HG03103 (cell line): ENCODE results near the gene ZNF516.

Experiments used
- ATAC-seq: cut with Tn5 transposase; IDR thresholded peaks from one replicate; pipeline ENCODE4 v1.9.1; 2021; ENCODE audit warnings: low read depth; ENCODE audit not compliant: unreplicated experiment

ZNF516 gene

GRCh38 chr18:76443519-76444445, 51.3 kb downstream of the ZNF516 start:
- ATAC-seq: no peak

- no peak for ATAC-seq
These were observed 52.5 kb downstream of the ZNF516 start for GRCh38 chr18:76442413-76443171.

GRCh38 chr18:76441668-76442412, 53.2 kb downstream of the ZNF516 start:
- no peak for ATAC-seq

DNA sequence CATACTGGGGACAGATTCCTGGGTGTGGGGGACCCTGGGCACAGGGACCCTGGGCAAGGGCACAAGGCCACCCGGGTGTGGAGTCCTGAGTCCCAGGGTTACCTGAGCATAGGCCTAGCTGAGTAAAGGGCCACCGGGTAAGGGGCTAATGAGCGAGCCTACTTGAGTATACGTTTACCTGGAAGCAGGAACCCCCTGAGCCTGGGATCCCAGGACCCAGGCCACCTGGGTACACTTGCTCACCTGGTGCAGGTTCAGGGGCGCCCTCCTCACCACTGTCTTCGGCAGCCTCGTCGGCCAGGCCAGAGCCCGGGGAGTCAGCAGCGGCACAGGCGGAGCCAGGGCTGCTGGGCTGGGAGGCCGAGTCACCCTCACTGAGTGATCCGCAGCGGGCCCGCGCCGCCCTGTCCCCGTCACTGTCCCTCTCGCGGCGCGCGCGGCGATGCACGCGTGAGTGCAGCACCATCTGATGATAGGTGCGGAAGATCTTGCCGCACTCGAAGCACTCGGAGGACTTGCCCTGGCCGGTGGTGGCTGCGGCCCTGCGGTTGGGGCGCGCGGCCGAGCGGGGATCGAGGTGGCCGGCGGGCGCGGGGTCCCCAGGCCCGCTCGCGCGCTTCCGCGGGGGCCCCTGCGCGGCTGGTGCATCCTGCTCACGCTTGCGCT, 53.9 kb downstream of the ZNF516 start:
- ATAC-seq: no peak

DNA sequence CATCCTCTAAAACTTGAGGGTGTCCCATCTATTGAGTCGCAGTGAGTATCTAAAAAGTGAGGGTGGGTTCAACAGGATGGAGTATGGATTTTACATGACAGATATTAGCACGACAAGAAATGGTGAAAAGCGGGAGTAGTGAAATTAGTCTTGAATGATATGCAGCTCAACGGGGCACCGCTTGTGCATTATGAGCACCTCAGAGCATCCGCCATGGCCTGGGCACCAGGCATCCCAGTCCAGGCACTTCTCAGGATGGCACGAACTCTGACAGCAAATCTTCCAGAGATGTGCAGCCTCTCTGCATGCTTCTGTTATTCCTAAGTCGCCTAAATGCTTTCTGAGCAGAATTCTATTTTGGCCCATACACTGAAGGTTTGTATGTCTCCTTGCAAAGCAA, 57.1 kb downstream of the ZNF516 start:
- no peak for ATAC-seq

DNA sequence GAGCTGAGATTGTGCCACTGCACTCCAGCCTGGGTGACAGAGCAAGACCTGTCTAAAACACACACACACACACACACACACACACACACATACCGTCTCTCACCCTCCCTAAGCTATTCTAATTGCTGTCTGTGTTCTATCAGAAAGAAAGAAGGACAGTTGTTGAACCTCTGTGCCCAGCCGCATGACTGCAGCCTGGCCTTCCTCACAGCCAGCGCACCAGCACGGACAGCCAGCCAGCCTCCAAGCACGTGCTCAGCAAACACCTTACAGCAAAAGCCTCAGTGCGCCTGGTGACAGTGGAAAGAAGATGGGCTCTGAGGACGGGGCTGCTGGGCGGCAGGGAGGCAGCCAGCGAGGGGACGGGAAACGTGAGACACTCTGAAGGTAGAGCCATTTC, 58.0 kb downstream of the ZNF516 start:
- ATAC-seq: no peak

GRCh38 chr18:76436342-76436741, 58.7 kb downstream of the ZNF516 start:
- ATAC-seq: no peak

DNA sequence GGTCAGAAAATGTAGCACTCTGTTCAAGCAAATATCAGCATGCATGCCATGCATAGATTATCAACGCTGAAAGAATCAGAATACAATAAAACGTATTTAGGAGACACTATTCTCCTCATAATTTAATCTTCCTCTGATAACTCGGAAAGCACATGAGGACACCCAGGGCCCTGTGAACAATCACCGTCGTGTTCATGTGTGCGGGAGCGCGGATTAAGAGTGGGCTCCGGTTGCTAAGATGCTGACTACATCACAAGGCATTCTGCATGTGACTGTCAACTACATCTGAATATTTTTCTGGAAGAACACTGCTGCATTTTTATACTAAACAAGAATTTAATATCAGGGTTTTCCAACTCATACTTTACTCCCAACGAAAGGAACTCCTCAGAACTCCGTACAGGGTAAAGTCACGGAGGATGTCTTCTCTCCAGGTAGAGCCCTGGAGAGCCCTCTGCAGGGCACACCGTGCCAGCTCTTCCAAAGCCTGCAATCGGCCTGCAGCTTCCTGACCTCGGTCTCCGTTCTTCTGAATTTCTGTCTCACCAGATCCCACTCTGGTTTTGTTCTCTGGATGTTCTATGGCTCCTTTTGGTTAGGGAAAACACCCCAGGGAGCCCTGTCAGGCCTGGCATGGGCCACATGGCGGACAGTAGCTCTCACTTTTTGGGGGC, 59.6 kb downstream of the ZNF516 start:
- ATAC-seq: no peak

GRCh38 chr18:76434452-76434851, 60.6 kb downstream of the ZNF516 start:
- no peak for ATAC-seq

DNA sequence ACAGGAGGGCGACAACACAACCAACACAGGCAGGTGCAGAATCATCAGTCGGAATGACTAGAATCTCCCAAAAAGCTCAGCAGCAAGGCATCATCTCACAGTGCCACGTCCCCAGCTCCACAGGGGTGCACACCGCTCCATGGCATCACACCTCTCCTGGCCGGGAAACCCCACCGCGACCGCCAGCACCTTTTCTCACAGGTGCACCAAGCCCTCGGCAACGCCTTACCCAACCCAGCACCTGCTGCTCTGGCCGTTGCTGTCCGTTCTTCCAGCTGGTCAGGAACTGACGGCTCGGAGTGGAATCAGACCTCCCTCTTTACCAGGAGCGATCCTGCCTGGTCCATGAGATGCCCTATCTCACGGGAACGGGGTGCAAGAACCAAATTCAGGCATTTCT, 61.3 kb downstream of the ZNF516 start:
- ATAC-seq: no peak

DNA sequence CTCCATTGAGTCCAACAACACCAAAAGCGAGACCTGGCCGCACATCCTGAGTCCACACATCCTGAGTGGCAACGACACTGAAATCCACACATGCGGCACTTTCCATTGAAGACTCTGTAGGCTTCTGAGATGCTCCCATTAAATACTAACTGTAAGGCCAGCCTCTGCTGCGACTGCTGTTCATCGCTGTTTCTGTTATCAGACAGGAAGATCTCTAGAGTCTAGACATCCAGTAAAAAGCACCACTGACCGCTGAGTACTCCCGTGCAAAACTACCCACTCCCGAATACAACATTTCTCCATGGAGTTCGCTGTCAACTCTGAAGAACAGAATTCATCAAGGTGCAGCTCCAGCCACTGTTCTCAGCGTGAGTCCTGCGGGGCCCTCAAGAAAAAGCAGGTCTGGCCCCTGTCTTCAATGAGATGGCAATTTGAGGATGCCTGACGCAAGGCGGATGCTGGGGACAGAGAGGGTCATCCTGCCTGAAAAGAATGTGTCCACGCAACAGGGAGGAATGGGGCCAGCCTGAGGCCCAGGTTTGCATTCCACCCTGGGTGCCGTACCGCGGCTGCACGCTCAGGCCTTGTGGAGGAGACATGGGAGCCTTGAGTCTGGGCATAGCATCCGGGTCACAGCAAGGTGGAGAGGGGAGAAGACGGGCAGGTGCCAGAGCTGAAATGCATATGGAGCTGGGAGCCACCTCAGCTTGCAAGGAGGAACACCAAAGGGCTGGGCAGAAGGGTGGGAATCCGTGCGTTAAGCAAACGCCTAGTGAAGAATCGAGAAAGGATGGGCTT, 61.9 kb downstream of the ZNF516 start:
- ATAC-seq: no peak

- no peak for ATAC-seq
These were observed 62.7 kb downstream of the ZNF516 start for GRCh38 chr18:76432274-76432755.

DNA sequence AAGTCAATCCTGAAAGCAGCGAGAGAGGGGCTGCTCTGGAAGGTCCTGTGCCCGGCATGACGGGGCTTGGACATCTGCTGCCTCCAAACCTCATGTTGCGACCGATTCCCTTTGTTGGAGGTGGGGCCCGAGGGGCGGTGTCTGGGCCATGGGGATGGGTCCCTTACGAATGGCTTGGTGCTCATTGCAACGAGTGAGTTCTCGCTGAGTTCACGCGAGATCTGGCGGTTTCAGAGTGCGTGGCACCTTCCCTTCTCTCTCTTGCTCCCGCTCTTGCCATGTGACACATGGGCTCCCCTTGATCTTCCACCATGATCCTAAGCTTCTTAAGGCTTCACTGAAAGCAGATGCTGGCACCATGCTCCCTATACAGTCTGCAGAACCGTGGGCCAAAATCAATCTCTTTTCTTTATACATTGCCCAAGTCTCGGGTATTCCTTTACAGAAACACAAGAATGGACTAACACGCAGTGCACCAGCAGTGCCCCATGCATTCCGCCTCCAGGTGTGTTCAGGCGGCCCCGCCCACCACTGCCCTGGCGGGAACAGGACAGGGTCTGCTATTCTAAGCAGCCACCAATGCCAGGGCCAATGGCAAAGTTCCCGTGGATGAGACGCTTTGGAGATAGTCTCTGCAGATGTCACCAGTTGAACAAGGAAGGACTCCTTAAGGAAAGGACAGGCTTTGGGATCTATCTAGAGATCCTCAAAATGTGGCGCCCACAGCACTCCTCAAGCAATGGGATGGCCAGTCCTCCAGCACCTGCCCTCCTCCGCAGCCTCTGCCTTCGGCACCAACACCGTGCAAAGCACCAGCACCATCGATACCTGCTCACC, 63.4 kb downstream of the ZNF516 start:
- ATAC-seq: no peak

DNA sequence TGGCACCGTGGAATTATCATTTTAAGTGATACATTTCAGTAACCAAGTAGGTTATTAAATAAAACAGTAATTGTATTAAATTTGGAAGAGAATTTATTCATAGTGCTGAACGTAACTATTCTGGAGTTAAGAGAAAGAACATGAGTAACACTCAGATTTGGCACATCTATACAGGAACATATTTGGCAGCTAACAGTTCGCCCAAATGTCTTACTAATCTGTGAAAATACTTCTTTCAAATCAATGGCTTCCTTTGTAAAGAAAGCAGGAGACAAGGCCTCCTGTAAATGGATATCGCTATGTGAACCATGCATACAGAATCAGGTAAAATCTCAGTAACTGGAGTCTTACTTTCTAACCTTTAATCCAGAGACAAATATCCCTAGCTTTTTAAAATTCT, 64.4 kb downstream of the ZNF516 start:
- no peak for ATAC-seq

GRCh38 chr18:76429262-76430126, 65.5 kb downstream of the ZNF516 start:
- no peak for ATAC-seq

GRCh38 chr18:76428396-76429261, 66.4 kb downstream of the ZNF516 start:
- ATAC-seq: no peak
